Spleen (tissue), 7 donors: Measurements from ENCODE around the gene DNM3.

Source experiments
- POLR2A ChIP-seq, 3 donors: fragments of 450-650 bp; IDR thresholded peaks; one replicate each; pipeline ENCODE4 v1.5.1; 2017; ENCODE audit warnings: antibody characterized with exemption in 3 of 3, mild to moderate bottlenecking in 1 of 3
- POLR2AphosphoS5 ChIP-seq, 3 donors: sonication (generic); formaldehyde crosslinking; IDR thresholded peaks; one replicate each; pipeline ENCODE4 v1.5.1; 2017; ENCODE audit warnings: antibody characterized with exemption in 3 of 3
- TF ChIP-seq, protein P1 (sequence below), 11 experiments: fragments of 200-600 bp in 7 of 11; fragments of 450-650 bp in 4 of 11; sonication (generic) in 4 of 11; IDR thresholded peaks in 8 of 11; conservative IDR thresholded peaks in 3 of 11; 1 replicate in 7 of 11; 2 replicates in 4 of 11; pipeline versions ENCODE4 v1.4.0 to v1.8.0; 2016 to 2021; ENCODE audit warnings: antibody characterized with exemption in 11 of 11, inconsistent platforms in 4 of 11, mild to moderate bottlenecking in 1 of 11
- donor health status: DM: no; HTN: no; CAD: no; lungs with moderate emphysema.
- donor health status: DM: no; HTN: no; CAD: no.
- donor health status: DM: no; HTN: no; CAD: no.

DNA sequence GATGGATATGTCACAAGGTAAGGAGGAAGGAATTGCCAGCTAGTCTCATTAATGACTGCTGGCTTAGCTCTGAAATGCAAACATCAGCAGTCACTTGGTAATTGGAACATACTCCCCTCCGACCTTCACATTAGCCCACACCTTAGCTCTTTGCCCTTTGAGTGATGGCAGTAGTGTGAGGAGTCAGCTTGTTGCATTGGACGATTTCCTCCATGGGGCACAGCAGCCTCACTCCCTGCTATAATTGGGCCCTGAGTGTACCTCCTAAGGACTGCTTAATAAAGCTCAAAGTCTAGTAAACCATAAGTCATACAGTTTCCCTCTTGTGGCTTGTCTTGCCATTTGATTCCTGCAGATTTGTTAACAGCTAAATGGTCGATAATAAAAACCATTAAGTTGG lies 40.4 kb upstream of the DNM3 start:
- TF ChIP-seq, protein P1, sequence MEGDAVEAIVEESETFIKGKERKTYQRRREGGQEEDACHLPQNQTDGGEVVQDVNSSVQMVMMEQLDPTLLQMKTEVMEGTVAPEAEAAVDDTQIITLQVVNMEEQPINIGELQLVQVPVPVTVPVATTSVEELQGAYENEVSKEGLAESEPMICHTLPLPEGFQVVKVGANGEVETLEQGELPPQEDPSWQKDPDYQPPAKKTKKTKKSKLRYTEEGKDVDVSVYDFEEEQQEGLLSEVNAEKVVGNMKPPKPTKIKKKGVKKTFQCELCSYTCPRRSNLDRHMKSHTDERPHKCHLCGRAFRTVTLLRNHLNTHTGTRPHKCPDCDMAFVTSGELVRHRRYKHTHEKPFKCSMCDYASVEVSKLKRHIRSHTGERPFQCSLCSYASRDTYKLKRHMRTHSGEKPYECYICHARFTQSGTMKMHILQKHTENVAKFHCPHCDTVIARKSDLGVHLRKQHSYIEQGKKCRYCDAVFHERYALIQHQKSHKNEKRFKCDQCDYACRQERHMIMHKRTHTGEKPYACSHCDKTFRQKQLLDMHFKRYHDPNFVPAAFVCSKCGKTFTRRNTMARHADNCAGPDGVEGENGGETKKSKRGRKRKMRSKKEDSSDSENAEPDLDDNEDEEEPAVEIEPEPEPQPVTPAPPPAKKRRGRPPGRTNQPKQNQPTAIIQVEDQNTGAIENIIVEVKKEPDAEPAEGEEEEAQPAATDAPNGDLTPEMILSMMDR (IDR thresholded peaks at IDR 0.05 in 8 of 11, conservative IDR thresholded peaks at IDR 0.05 in 3 of 11), result no peak
- TF ChIP-seq POLR2AphosphoS5 (IDR thresholded peaks at IDR 0.05) (no peak), POLR2A (IDR thresholded peaks at IDR 0.05) (no peak)
